Mammary epithelial cell (primary cell): ENCODE data around the gene OCIAD1.

Experiments
- EZH2 ChIP-seq: IDR thresholded peaks from 2 replicates; pipeline ENCODE4 v1.6.1; 2012; ENCODE audit warnings: low read length, inconsistent platforms, borderline replicate concordance
- TF ChIP-seq, protein P1 (sequence below), 2 donors: IDR thresholded peaks in 1 of 2; conservative IDR thresholded peaks in 1 of 2; 2 replicates each; pipeline ENCODE4 v1.5.1; 2011 to 2012; ENCODE audit warnings: inconsistent platforms in 2 of 2, low read length in 2 of 2, mild to moderate bottlenecking in 2 of 2, control low read depth in 1 of 2, low read depth in 1 of 2; ENCODE audit not compliant: insufficient read depth in 1 of 2; ENCODE audit errors: extremely low read depth in 1 of 2

GRCh38 chr4:48781968-48782367 is 48.9 kb upstream of the OCIAD1 start:
- TF ChIP-seq, protein P1, sequence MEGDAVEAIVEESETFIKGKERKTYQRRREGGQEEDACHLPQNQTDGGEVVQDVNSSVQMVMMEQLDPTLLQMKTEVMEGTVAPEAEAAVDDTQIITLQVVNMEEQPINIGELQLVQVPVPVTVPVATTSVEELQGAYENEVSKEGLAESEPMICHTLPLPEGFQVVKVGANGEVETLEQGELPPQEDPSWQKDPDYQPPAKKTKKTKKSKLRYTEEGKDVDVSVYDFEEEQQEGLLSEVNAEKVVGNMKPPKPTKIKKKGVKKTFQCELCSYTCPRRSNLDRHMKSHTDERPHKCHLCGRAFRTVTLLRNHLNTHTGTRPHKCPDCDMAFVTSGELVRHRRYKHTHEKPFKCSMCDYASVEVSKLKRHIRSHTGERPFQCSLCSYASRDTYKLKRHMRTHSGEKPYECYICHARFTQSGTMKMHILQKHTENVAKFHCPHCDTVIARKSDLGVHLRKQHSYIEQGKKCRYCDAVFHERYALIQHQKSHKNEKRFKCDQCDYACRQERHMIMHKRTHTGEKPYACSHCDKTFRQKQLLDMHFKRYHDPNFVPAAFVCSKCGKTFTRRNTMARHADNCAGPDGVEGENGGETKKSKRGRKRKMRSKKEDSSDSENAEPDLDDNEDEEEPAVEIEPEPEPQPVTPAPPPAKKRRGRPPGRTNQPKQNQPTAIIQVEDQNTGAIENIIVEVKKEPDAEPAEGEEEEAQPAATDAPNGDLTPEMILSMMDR (conservative IDR thresholded peaks at IDR 0.05 in 1 of 2, IDR thresholded peaks at IDR 0.05 in 1 of 2; ENCODE audit: extremely low read depth in 1 of 2, insufficient read depth in 1 of 2, low read depth in 1 of 2, low read length in 2 of 2), result peak in 1 of 2 donors; percentile 31
- no peak for TF ChIP-seq EZH2
